Adrenal gland (tissue), 12 donors: ENCODE data around the gene HAP1. TPM values are rescaled to one million over a fixed set of nuclear protein-coding genes. Genes with fewer than 3 reads are reported as not detected.
"Not testable (repeated sequence)": the region's sequence is repeated elsewhere in the genome, so short reads cannot be mapped to it uniquely, and the experiment has no call there.

Source experiments
- DNase-seq, 7 donors: peaks; one replicate each; pipeline ENCODE4 v3.0.0-alpha.2; 2019 to 2020
- H3K27ac ChIP-seq, 5 donors: fragments of 200-600 bp; sonication (generic) in 4 of 5; 1 replicate in 3 of 5; 2 replicates in 2 of 5; pipeline versions ENCODE4 v1.5.1 to v1.8.0; 2016 to 2020; ENCODE audit warnings: mild to moderate bottlenecking in 1 of 5
- H3K27me3 ChIP-seq: fragments of 200-600 bp; 2 replicates; pipeline ENCODE4 v1.8.0; 2021
- H3K36me3 ChIP-seq, 2 donors: fragments of 200-600 bp; replicated peaks in 1 of 2; 1 replicate in 1 of 2; 2 replicates in 1 of 2; pipeline versions ENCODE4 v1.5.1 to v1.8.0; 2018 to 2022
- H3K4me1 ChIP-seq, 2 donors: fragments of 200-600 bp; replicated peaks in 1 of 2; 1 replicate in 1 of 2; 2 replicates in 1 of 2; pipeline versions ENCODE4 v1.5.1 to v1.8.0; 2018 to 2021
- H3K4me3 ChIP-seq, 4 donors: fragments of 200-600 bp; sonication (generic) in 3 of 4; one replicate each; pipeline ENCODE4 v1.5.1; 2016 to 2018
- H3K9me3 ChIP-seq, 3 donors: fragments of 200-600 bp; sonication (generic) in 1 of 3; replicated peaks in 1 of 3; 1 replicate in 2 of 3; 2 replicates in 1 of 3; pipeline versions ENCODE4 v1.5.1 to v1.8.0; 2016 to 2021
- POLR2A ChIP-seq, 2 donors: fragments of 450-650 bp; IDR thresholded peaks; one replicate each; pipeline ENCODE4 v1.6.1; 2017; ENCODE audit warnings: antibody characterized with exemption in 2 of 2, mild to moderate bottlenecking in 2 of 2, moderate library complexity in 1 of 2
- WGBS, 4 donors: extraction: QIAGEN DNeasy Blood & Tissue Kit in 2 of 4; methylation state at CpG; one replicate each; pipeline versions ENCODE4 v1.1.5 to v1.1.7; 2013 to 2017; 5-methylcytosine and 5-hydroxymethylcytosine counted together
- intact Hi-C, 2 donors: fragments of 100-400 bp; cut with DNase I; formaldehyde crosslinking; loops; one replicate each; pipeline versions ENCODE4 v1.14.1 to v1.15.0; 2022 to 2023
- polyA plus RNA-seq, 3 donors: library from polyadenylated mRNA; stranded (reverse); fragments of 200-250 nt in 2 of 3; fragments of 350-450 nt in 1 of 3; fragmentation: Illumina TruSeq in 1 of 3; extraction: RNeasy Lipid Tissue Mini Kit (QIAGEN cat#74804) in 1 of 3; gene quantifications; one replicate each; pipeline ENCODE4 v1.2.3, GENCODE V29; 2013 to 2014
- small RNA-seq, 2 donors: library from RNA; depleted of rRNA; stranded (forward); fragments of <200 nt; gene quantifications; one replicate each; pipeline ENCODE3, GENCODE V24; 2016
- total RNA-seq, 9 donors: library from RNA; depleted of rRNA in 4 of 9; stranded (reverse); fragments of >200 nt in 4 of 9; fragments of 120-200 nt in 1 of 9; fragmentation: NEBNext Ultra II Directional in 1 of 9; extraction: Animal tissue kit (Norgen Biotek cat#: 25700) in 1 of 9; gene quantifications; one replicate each; pipeline versions ENCODE4 v1.1.0 to v1.2.4, GENCODE V29; 2013 to 2023
- TF ChIP-seq, protein P1 (sequence below), 6 experiments: fragments of 450-650 bp in 4 of 6; fragments of 200-600 bp in 2 of 6; sonication (generic) in 1 of 6; IDR thresholded peaks; 1 replicate in 5 of 6; 2 replicates in 1 of 6; pipeline versions ENCODE4 v1.5.1 to v1.8.0; 2016 to 2021; ENCODE audit warnings: antibody characterized with exemption in 6 of 6, mild to moderate bottlenecking in 2 of 6, moderate library complexity in 1 of 6
- donor health status: healthy with polysubstance abuse.
- donor health status: Bipolar disorder and iron deficiency.
- donor health status: DM: yes; HTN: yes; CAD: no.
- donor health status: DM: no; HTN: no; CAD: no.
- donor health status: DM: no; HTN: no; CAD: no.
- donor health status: DM: yes; HTN: yes; CAD: no.

Gene HAP1
- total and polyA plus RNA-seq, 12 donors = 0.17 to 2.8 (median 0.65) TPM; not detected in 1

DNA sequence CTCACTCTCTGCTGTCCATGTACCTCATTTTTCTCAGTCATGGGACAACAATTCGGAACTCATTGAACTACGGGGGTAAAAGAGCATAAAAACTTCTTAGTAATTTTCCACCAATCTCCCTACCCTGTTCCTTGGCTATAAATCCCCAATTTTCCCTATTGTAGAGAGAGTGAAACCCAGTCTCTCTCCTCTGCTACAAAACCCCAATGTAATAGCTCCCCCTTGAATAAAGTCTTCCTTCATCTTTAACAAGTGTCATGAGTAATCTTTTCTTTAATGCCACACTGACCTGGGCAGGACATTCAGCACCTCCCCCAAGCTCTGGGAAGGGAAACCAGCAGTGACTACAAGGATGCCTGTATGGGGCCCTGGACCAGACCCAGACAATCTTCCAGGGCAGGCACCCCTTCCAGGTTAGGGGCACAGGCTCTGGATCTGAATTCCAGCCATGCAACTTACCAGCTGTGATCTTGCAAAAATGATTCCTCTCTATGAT is 56.0 kb downstream of the HAP1 start:
- no peak for DNase-seq
- H3K4me3 ChIP-seq = peak overlapping the region in 1 of 4 donors; percentile 18

GRCh38 chr17:41676058-41676419 is 58.4 kb downstream of the HAP1 start:
- DNase-seq = no peak
- WGBS, 4 donors = 82 to 85% (median 82%) methylated on average over 3 of the region's 3 CpGs
- TF ChIP-seq, protein P1, sequence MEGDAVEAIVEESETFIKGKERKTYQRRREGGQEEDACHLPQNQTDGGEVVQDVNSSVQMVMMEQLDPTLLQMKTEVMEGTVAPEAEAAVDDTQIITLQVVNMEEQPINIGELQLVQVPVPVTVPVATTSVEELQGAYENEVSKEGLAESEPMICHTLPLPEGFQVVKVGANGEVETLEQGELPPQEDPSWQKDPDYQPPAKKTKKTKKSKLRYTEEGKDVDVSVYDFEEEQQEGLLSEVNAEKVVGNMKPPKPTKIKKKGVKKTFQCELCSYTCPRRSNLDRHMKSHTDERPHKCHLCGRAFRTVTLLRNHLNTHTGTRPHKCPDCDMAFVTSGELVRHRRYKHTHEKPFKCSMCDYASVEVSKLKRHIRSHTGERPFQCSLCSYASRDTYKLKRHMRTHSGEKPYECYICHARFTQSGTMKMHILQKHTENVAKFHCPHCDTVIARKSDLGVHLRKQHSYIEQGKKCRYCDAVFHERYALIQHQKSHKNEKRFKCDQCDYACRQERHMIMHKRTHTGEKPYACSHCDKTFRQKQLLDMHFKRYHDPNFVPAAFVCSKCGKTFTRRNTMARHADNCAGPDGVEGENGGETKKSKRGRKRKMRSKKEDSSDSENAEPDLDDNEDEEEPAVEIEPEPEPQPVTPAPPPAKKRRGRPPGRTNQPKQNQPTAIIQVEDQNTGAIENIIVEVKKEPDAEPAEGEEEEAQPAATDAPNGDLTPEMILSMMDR (IDR thresholded peaks at IDR 0.05) = no peak
- no peak for TF ChIP-seq POLR2A (IDR thresholded peaks at IDR 0.05)
- Histone ChIP-seq H3K36me3 (no peaks in the 10 kb centered on the region), H3K4me3 (no peak overlapping the region), H3K9me3 (no peaks in the 10 kb centered on the region), H3K4me1 (no peaks in the 10 kb centered on the region), H3K27me3 (no peaks in the 10 kb centered on the region), H3K27ac (no peak overlapping the region)
- intact Hi-C loops = no loop called here

More for the DNA sequence above, 56.0 kb downstream of the HAP1 start:
- TF ChIP-seq, protein P1 (IDR thresholded peaks at IDR 0.05) = no peak
- TF ChIP-seq POLR2A (IDR thresholded peaks at IDR 0.05) = no peak
- no peaks in the 10 kb centered on the region for H3K9me3 ChIP-seq
- no peaks in the 10 kb centered on the region for H3K36me3 ChIP-seq
- 74 to 87% (median 80%) methylated on average over 2 of the region's 2 CpGs for WGBS, 4 donors
- no peaks in the 10 kb centered on the region for H3K4me1 ChIP-seq
- no peaks in the 10 kb centered on the region for H3K27me3 ChIP-seq
- intact Hi-C loops = no loop called here
- peak overlapping the region; percentile 2 to 84 (median 59) for H3K27ac ChIP-seq

- DNase-seq, H3K4me1 ChIP-seq, H3K36me3 ChIP-seq, H3K27ac ChIP-seq, H3K4me3 ChIP-seq, intact Hi-C loops, H3K27me3 ChIP-seq, H3K9me3 ChIP-seq: not testable (repeated sequence)
- WGBS, 4 donors = 77 to 83% (median 80%) methylated on average over 7 of the region's 7 CpGs
Measured at GRCh38 chr17:41675157-41676057, 59.0 kb downstream of the HAP1 start.

Small RNA genes lying within 50 kb of the gene (small RNA-seq; reads per million reads assigned to genes)
- gene RN7SL399P (0 reads per million in 2 donors), gene RNA5SP442 (0 to 0.17 reads per million in 2 donors)

Other genes with a start within 250 kb of the HAP1 start
- under 1 TPM in 1 of 9 donors, not detected in 8; 0.28 TPM for gene KRT36, start 244.7 kb downstream of the HAP1 start, total RNA-seq
- not detected for gene KRT36, start 244.7 kb downstream of the HAP1 start, polyA plus RNA-seq
- gene KRT13, start 229.0 kb downstream of the HAP1 start, total RNA-seq = 1 to 10 TPM in 1 of 9 donors, under 1 TPM in 2, not detected in 6; 0.54 to 3.5 (median 0.83) TPM
- gene KRT13, start 229.0 kb downstream of the HAP1 start, polyA plus RNA-seq = 10 to 100 TPM in 2 of 3 donors, not detected in 1; 18.6 to 20.0 TPM
- gene KRT15, start 215.8 kb downstream of the HAP1 start, total RNA-seq = under 1 TPM in 2 of 9 donors, not detected in 7; 0.18 to 0.25 TPM
- gene KRT15, start 215.8 kb downstream of the HAP1 start, polyA plus RNA-seq = under 1 TPM in 2 of 3 donors, not detected in 1; 0.64 to 0.88 TPM
- gene KRT19, start 206.3 kb downstream of the HAP1 start, total RNA-seq = 10 to 100 TPM in 3 of 9 donors, 1 to 10 TPM in 6; 1.1 to 30.1 (median 4.6) TPM
- 10 to 100 TPM in 2 of 3 donors, 1 to 10 TPM in 1; 3.2 to 49.1 (median 26.1) TPM for gene KRT19, start 206.3 kb downstream of the HAP1 start, polyA plus RNA-seq
- under 1 TPM in 2 of 9 donors, not detected in 7; 0.14 to 0.32 TPM for gene KRT9, start 162.6 kb downstream of the HAP1 start, total RNA-seq
- 1 to 10 TPM in 1 of 3 donors, under 1 TPM in 1, not detected in 1; 0.61 to 2.1 TPM for gene KRT9, start 162.6 kb downstream of the HAP1 start, polyA plus RNA-seq
- under 1 TPM in 1 of 9 donors, not detected in 8; 0.35 TPM for gene KRT14, start 147.7 kb downstream of the HAP1 start, total RNA-seq
- gene KRT14, start 147.7 kb downstream of the HAP1 start, polyA plus RNA-seq = 1 to 10 TPM in 1 of 3 donors, not detected in 2; 1.2 TPM
- gene KRT16, start 121.9 kb downstream of the HAP1 start, total RNA-seq = 1 to 10 TPM in 2 of 9 donors, under 1 TPM in 5, not detected in 2; 0.18 to 3.0 (median 0.53) TPM
- gene KRT16, start 121.9 kb downstream of the HAP1 start, polyA plus RNA-seq = 1 to 10 TPM in 2 of 3 donors, not detected in 1; 2.6 to 4.5 TPM
- under 1 TPM in 3 of 9 donors, not detected in 6; 0.39 to 0.55 (median 0.55) TPM for gene KRT17, start 110.1 kb downstream of the HAP1 start, total RNA-seq
- 1 to 10 TPM in 1 of 3 donors, under 1 TPM in 1, not detected in 1; 0.97 to 1.3 TPM for gene KRT17, start 110.1 kb downstream of the HAP1 start, polyA plus RNA-seq
- gene EIF1, start 45.8 kb downstream of the HAP1 start, total RNA-seq = 1,000 to 10,000 TPM in 1 of 9 donors, 100 to 1,000 TPM in 8; 105 to 1,189 (median 176) TPM
- gene EIF1, start 45.8 kb downstream of the HAP1 start, polyA plus RNA-seq = 1,000 to 10,000 TPM in 1 of 3 donors, 100 to 1,000 TPM in 2; 269 to 1,002 (median 614) TPM
- not detected for gene GAST, start 22.3 kb downstream of the HAP1 start, total RNA-seq
- not detected for gene GAST, start 22.3 kb downstream of the HAP1 start, polyA plus RNA-seq
- 10 to 100 TPM in 8 of 9 donors, 1 to 10 TPM in 1; 9.6 to 81.3 (median 35.5) TPM for gene JUP, start 52.1 kb upstream of the HAP1 start, total RNA-seq
- gene JUP, start 52.1 kb upstream of the HAP1 start, polyA plus RNA-seq = 10 to 100 TPM in 2 of 3 donors, 1 to 10 TPM in 1; 4.9 to 27.8 (median 21.1) TPM
- 10 to 100 TPM; 22.7 to 67.2 (median 30.8) TPM for gene P3H4, start 77.3 kb upstream of the HAP1 start, total RNA-seq
- gene P3H4, start 77.3 kb upstream of the HAP1 start, polyA plus RNA-seq = 10 to 100 TPM; 12.8 to 19.1 (median 14.1) TPM
- gene FKBP10, start 78.4 kb upstream of the HAP1 start, total RNA-seq = 100 to 1,000 TPM in 3 of 9 donors, 10 to 100 TPM in 6; 62.3 to 131 (median 86.3) TPM
- 100 to 1,000 TPM in 2 of 3 donors, 10 to 100 TPM in 1; 28.4 to 244 (median 157) TPM for gene FKBP10, start 78.4 kb upstream of the HAP1 start, polyA plus RNA-seq
- 10 to 100 TPM; 36.2 to 62.9 (median 49.4) TPM for gene NT5C3B, start 101.6 kb upstream of the HAP1 start, total RNA-seq
- gene NT5C3B, start 101.6 kb upstream of the HAP1 start, polyA plus RNA-seq = 100 to 1,000 TPM in 1 of 3 donors, 10 to 100 TPM in 2; 51.4 to 121 (median 98.8) TPM
- under 1 TPM in 1 of 9 donors, not detected in 8; 0.29 TPM for gene KLHL10, start 103.2 kb upstream of the HAP1 start, total RNA-seq
- under 1 TPM in 2 of 3 donors, not detected in 1; 0.10 to 0.24 TPM for gene KLHL10, start 103.2 kb upstream of the HAP1 start, polyA plus RNA-seq
- gene KLHL11, start 130.8 kb upstream of the HAP1 start, total RNA-seq = 10 to 100 TPM; 14.7 to 42.9 (median 22.9) TPM
- 1 to 10 TPM in 1 of 3 donors, under 1 TPM in 2; 0.17 to 3.2 (median 0.97) TPM for gene KLHL11, start 130.8 kb upstream of the HAP1 start, polyA plus RNA-seq
- 100 to 1,000 TPM in 2 of 9 donors, 10 to 100 TPM in 7; 61.8 to 190 (median 74.4) TPM for gene ACLY, start 184.3 kb upstream of the HAP1 start, total RNA-seq
- gene ACLY, start 184.3 kb upstream of the HAP1 start, polyA plus RNA-seq = 100 to 1,000 TPM in 1 of 3 donors, 10 to 100 TPM in 2; 18.0 to 132 (median 22.7) TPM
- gene ODAD4, start 196.0 kb upstream of the HAP1 start, total RNA-seq = 1 to 10 TPM in 1 of 9 donors, under 1 TPM in 7, not detected in 1; 0.39 to 1.4 (median 0.46) TPM
- gene ODAD4, start 196.0 kb upstream of the HAP1 start, polyA plus RNA-seq = 1 to 10 TPM; 1.2 to 3.5 (median 1.3) TPM
- 10 to 100 TPM; 28.8 to 78.5 (median 69.2) TPM for gene CNP, start 232.2 kb upstream of the HAP1 start, total RNA-seq
- 10 to 100 TPM; 27.9 to 44.6 (median 34.2) TPM for gene CNP, start 232.2 kb upstream of the HAP1 start, polyA plus RNA-seq